Progenitor cell of endocrine pancreas (in vitro differentiated cells): ENCODE measurements around the gene OR11H7. TPM values are rescaled to one million over a fixed set of nuclear protein-coding genes. Genes with fewer than 3 reads are reported as not detected.
"Not testable (repeated sequence)": the region's sequence is repeated elsewhere in the genome, so short reads cannot be mapped to it uniquely, and the experiment has no call there.

Source experiments
- DNase-seq: peaks from one replicate; pipeline ENCODE4 v3.0.0; 2021; ENCODE audit warnings: low spot score; ENCODE audit not compliant: unreplicated experiment
- H3K27ac Mint-ChIP-seq: 2 replicates; pipeline ENCODE4 v1.8.0; 2021; ENCODE audit warnings: mild to moderate bottlenecking, moderate library complexity, mixed read lengths
- H3K27me3 Mint-ChIP-seq: 2 replicates; pipeline ENCODE4 v1.8.0; 2021; ENCODE audit warnings: mixed read lengths
- H3K36me3 Mint-ChIP-seq: 2 replicates; pipeline ENCODE4 v1.8.0; 2022; ENCODE audit warnings: mixed read lengths; ENCODE audit not compliant: insufficient read depth
- H3K4me1 Mint-ChIP-seq: 2 replicates; pipeline ENCODE4 v1.8.0; 2021; ENCODE audit warnings: low read depth, mixed read lengths
- H3K4me3 Mint-ChIP-seq: 2 replicates; pipeline ENCODE4 v1.8.0; 2021; ENCODE audit warnings: low read depth, mild to moderate bottlenecking, moderate library complexity, mixed read lengths
- H3K9me3 Mint-ChIP-seq: 2 replicates; pipeline ENCODE4 v1.8.0; 2021; ENCODE audit warnings: low read depth, mixed read lengths
- total RNA-seq: library from RNA; stranded (reverse); gene quantifications from 2 replicates; pipeline ENCODE4 v1.2.1, GENCODE V29; 2021
- TF ChIP-seq, protein P1 (sequence below): fragments of 200-600 bp; sonication (generic); IDR thresholded peaks from one replicate; pipeline ENCODE4 v1.5.0; 2021; ENCODE audit warnings: antibody characterized with exemption, mild to moderate bottlenecking; ENCODE audit not compliant: unreplicated experiment

Gene OR11H7
- total RNA-seq, 1 donor from 2014 or later = not detected

DNA sequence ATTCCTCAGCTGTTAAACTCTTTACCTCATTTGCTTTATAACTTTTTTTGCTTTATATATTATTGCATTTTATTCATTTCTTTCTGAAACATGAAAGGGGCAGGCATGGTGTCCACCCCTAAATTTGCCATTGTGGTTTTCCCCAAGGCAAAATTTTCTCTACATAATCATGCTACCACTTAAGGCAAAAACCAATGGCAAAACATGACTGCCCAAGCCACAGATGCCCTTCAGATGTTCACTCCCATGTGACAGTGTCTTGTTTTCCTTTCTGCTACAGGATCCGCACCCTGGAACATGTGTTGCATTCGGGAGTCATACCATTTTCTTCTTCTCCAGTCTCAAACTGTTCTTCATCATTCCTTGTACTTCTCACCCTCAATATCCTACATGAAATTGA lies 48.6 kb downstream of the OR11H7 start:
- DNase-seq = no peak
- Mint-ChIP-seq H3K4me3 (no peak overlapping the region), H3K4me1 (no peaks in the 10 kb centered on the region), H3K36me3 (peaks cover 66% of the 10 kb centered on the region), H3K27me3 (no peaks in the 10 kb centered on the region), H3K9me3 (peaks cover 66% of the 10 kb centered on the region), H3K27ac (no peak overlapping the region)
- TF ChIP-seq, protein P1, sequence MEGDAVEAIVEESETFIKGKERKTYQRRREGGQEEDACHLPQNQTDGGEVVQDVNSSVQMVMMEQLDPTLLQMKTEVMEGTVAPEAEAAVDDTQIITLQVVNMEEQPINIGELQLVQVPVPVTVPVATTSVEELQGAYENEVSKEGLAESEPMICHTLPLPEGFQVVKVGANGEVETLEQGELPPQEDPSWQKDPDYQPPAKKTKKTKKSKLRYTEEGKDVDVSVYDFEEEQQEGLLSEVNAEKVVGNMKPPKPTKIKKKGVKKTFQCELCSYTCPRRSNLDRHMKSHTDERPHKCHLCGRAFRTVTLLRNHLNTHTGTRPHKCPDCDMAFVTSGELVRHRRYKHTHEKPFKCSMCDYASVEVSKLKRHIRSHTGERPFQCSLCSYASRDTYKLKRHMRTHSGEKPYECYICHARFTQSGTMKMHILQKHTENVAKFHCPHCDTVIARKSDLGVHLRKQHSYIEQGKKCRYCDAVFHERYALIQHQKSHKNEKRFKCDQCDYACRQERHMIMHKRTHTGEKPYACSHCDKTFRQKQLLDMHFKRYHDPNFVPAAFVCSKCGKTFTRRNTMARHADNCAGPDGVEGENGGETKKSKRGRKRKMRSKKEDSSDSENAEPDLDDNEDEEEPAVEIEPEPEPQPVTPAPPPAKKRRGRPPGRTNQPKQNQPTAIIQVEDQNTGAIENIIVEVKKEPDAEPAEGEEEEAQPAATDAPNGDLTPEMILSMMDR = no peak

- Mint-ChIP-seq H3K4me3 (no peak overlapping the region), H3K4me1 (no peaks in the 10 kb centered on the region), H3K36me3 (peaks cover 72% of the 10 kb centered on the region), H3K27me3 (no peaks in the 10 kb centered on the region), H3K27ac (no peak overlapping the region), H3K9me3 (peaks cover 65% of the 10 kb centered on the region)
- TF ChIP-seq, protein P1 = no peak
- DNase-seq = no peak
These were observed 49.6 kb downstream of the OR11H7 start for GRCh38 chr14:20278414-20278813.

DNA sequence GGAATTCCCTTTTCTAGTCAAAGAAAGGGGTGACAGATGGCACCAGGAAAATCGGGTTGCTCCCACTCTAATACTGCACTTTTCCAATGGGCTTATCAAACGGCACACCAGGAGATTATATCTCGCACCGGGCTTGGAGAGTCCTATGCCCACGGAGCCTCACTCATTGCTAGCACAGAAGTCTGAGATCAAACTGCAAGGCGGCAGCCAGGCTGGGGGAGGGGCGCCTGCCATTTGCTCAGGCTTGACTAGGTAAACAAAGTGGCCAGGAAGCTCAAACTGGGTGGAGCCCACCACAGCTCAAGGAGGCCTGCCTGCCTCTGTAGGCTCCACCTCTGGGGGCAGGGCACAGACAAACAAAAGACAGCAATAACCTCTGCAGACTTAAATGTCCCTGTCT lies 51.5 kb downstream of the OR11H7 start:
- H3K4me1 Mint-ChIP-seq, H3K27me3 Mint-ChIP-seq, H3K27ac Mint-ChIP-seq, DNase-seq, H3K4me3 Mint-ChIP-seq: not testable (repeated sequence)
- Mint-ChIP-seq H3K9me3 (peaks cover 48% of the 10 kb centered on the region), H3K36me3 (peaks cover 69% of the 10 kb centered on the region)

Other genes with a start within 250 kb of the OR11H7 start
- not detected in 2 replicates for gene OR4Q2, start 226.8 kb upstream of the OR11H7 start, total RNA-seq
- gene OR4K14, start 209.7 kb upstream of the OR11H7 start, total RNA-seq = not detected in 2 replicates
- gene OR4K13, start 192.9 kb upstream of the OR11H7 start, total RNA-seq = not detected in 2 replicates
- gene OR4L1, start 168.9 kb upstream of the OR11H7 start, total RNA-seq = not detected in 2 replicates
- not detected in 2 replicates for gene OR4K17, start 118.2 kb upstream of the OR11H7 start, total RNA-seq
- gene OR4N5, start 90.2 kb upstream of the OR11H7 start, total RNA-seq = not detected in 2 replicates
- gene OR11G2, start 38.1 kb upstream of the OR11H7 start, total RNA-seq = not detected in 2 replicates
- gene OR11H6, start 5.3 kb upstream of the OR11H7 start, total RNA-seq = not detected in 2 replicates
- not detected in 2 replicates for gene OR11H4, start 10.3 kb downstream of the OR11H7 start, total RNA-seq
- gene TTC5, start 77.0 kb downstream of the OR11H7 start, total RNA-seq = 29.4 and 30.0 TPM in 2 replicates
- gene CCNB1IP1, start 104.3 kb downstream of the OR11H7 start, total RNA-seq = 112 and 122 TPM in 2 replicates
- gene PARP2, start 114.7 kb downstream of the OR11H7 start, total RNA-seq = 32.2 and 35.6 TPM in 2 replicates
- 26.5 and 28.5 TPM in 2 replicates for gene TEP1, start 184.5 kb downstream of the OR11H7 start, total RNA-seq
- gene KLHL33, start 207.2 kb downstream of the OR11H7 start, total RNA-seq = 0.04 and 0.05 TPM in 2 replicates
- gene OSGEP, start 225.8 kb downstream of the OR11H7 start, total RNA-seq = 89.0 and 94.4 TPM in 2 replicates
- gene APEX1, start 226.2 kb downstream of the OR11H7 start, total RNA-seq = 309 and 322 TPM in 2 replicates
- gene PIP4P1, start 232.5 kb downstream of the OR11H7 start, total RNA-seq = 41.1 and 45.6 TPM in 2 replicates
- gene PNP, start 240.4 kb downstream of the OR11H7 start, total RNA-seq = 45.9 and 48.9 TPM in 2 replicates